GM10248 (cell line): ENCODE results near the gene PRIMA1.

Source experiments
- CTCF ChIA-PET: fragments of 300-600 bp; sonication (Branson Sonifier 250); formaldehyde crosslinking; extraction: SDS; loops from one replicate; lab custom pipeline; 2021; ENCODE audit warnings: antibody characterized with exemption; lab: Yijun Ruan, JAX
- POLR2A ChIA-PET: fragments of 350-650 bp; sonication (Branson Sonifier 250); formaldehyde crosslinking; extraction: SDS; loops from one replicate; lab custom pipeline; 2020; ENCODE audit warnings: antibody characterized with exemption; lab: Yijun Ruan, JAX
- DNase-seq: peaks from one replicate; pipeline ENCODE4 v3.0.0; 2012; ENCODE audit errors: extremely low spot score
- TF ChIP-seq, protein P1 (sequence below): IDR thresholded peaks from 2 replicates; pipeline ENCODE4 v1.5.1; 2012; ENCODE audit warnings: mild to moderate bottlenecking, low read depth; ENCODE audit errors: extremely low read depth, missing control alignments, control extremely low read depth

Gene PRIMA1

DNA sequence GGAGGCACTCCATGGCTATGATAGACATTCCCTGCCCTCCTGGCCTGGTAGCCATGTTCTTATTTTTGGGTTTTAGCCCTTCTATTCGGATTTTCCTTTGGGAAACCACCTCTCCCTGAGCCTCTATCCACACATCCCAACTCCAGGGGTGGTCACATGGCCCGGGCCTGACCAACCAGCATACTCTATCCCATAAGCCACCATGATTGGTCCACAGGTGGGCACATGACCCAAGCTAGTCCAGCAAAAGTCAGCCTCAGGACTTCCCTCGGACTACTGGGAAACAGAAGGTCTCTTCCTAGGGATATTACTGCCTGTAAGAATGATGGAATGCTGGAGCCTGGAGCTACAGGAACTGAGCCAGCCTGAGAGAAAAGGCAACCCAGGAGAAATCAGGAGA, 12.5 kb downstream of the PRIMA1 start:
- ChIA-PET POLR2A (no interaction called here), CTCF (no interaction called here)
- TF ChIP-seq, protein P1, sequence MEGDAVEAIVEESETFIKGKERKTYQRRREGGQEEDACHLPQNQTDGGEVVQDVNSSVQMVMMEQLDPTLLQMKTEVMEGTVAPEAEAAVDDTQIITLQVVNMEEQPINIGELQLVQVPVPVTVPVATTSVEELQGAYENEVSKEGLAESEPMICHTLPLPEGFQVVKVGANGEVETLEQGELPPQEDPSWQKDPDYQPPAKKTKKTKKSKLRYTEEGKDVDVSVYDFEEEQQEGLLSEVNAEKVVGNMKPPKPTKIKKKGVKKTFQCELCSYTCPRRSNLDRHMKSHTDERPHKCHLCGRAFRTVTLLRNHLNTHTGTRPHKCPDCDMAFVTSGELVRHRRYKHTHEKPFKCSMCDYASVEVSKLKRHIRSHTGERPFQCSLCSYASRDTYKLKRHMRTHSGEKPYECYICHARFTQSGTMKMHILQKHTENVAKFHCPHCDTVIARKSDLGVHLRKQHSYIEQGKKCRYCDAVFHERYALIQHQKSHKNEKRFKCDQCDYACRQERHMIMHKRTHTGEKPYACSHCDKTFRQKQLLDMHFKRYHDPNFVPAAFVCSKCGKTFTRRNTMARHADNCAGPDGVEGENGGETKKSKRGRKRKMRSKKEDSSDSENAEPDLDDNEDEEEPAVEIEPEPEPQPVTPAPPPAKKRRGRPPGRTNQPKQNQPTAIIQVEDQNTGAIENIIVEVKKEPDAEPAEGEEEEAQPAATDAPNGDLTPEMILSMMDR = no peak
- no peak for DNase-seq

DNA sequence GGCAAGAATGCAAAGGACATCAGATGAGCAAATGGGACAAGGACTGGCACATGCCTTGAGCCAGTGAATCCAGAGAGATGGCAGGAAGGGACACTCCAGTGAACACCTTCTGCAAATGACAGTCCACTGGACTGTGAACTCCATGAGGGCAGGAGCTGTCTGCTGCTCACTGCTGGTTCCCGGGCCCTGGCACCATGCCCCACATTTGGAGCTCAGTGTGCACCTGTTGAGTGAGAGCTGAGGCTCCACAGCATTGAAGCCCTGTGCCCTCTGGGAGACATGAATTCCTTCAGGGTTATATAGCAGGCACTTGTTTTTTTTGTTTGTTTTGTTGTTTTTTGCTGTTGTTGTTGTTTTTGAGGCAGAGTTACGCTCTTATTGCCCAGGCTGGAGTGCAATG, 13.1 kb downstream of the PRIMA1 start:
- TF ChIP-seq, protein P1 = no peak
- ChIA-PET POLR2A (no interaction called here), CTCF (no interaction called here)
- DNase-seq = no peak

DNA sequence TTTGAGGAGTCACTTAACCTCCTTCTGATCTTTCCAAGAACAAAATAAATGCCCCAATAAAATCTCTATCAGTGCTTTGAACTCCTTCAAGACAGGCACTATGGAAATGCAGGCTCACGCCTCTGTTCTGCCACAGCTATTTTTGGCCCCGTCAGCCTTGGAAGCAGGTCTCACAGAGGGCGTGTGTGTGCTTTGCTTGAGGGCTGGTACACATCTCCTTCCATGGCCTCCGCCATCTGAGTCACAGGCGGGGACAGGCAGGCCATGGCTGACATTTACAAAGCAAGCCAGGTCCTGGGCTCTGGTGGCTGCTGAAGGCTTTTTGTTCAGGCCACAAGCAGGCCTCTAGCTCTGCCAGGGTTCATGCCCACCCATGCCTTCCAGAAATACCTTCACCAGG, 16.0 kb downstream of the PRIMA1 start:
- POLR2A ChIA-PET = no interaction called here
- CTCF ChIA-PET = interaction anchor here (1.2 to 1.4 kb wide), 3 partner anchors 10 to 24 kb away, joined by 3 read pairs; no protein-coding TSS in a partner anchor
- TF ChIP-seq, protein P1 = no peak
- DNase-seq = no peak

DNA sequence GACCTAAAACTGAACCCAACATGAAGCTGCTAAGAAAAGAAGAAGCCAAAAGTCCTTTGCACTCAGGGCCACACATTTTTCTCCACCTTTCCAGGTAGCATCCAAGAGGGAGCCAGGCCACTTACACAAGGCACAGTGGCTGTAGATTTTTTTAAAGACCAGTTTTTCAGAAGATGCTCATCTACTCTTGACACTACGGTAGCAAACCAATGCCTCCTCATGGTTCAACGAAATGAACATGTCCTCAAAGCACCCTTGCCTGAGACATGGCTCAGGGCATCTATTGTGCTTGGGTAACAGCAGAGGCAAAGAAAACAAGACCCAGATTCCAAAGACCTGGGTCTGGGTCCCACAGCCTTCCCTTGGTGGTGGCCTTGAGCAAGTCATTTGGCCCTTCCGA, 22.3 kb downstream of the PRIMA1 start:
- POLR2A ChIA-PET = no interaction called here

DNA sequence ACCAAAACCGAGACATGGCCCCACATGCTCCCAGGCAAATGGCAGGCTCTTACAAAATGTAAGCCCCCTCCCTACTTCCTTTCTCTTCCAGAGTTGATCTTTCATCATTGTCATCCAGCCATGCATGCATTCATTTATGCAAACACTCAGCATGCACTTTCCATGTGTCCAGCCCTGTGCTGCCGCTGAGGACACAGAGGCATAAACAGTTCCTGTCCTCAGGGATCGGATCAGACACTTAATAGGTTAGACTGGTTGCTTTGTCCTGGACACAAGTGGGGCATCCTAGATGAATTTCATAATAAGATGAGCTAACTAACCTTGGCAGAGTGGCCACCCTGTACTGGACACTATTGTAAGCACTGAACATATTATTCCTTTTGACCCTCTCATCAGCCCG, 23.1 kb downstream of the PRIMA1 start:
- DNase-seq = no peak
- TF ChIP-seq, protein P1 = no peak
- ChIA-PET POLR2A (no interaction called here), CTCF (no interaction called here)

More for the DNA sequence above, 22.3 kb downstream of the PRIMA1 start:
- CTCF ChIA-PET = no interaction called here
- no peak for DNase-seq
- TF ChIP-seq, protein P1 = no peak

DNA sequence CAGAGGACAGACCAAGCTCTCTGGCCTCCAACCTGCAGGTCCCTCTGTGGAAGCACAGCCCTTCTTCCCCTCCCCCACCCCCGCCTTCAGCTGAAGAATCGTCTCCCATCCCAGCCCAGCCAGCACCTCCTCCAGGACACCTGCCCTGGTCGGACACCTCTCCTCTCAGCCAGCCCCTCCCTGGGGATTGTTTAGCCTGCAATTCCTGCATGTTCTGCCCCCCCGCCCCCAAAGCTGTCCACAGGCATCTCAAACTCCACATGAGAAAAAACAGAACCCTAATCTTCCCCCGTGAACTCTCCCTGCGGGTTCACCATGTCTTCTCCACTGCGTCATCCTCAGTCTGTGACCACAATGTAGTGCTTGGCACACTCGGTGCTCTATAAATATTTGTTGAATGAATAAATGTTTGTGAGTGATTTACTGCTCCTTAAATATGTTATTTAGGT, 24.1 kb downstream of the PRIMA1 start:
- CTCF ChIA-PET = no interaction called here
- POLR2A ChIA-PET = no interaction called here
- TF ChIP-seq, protein P1 = no peak
- no peak for DNase-seq

DNA sequence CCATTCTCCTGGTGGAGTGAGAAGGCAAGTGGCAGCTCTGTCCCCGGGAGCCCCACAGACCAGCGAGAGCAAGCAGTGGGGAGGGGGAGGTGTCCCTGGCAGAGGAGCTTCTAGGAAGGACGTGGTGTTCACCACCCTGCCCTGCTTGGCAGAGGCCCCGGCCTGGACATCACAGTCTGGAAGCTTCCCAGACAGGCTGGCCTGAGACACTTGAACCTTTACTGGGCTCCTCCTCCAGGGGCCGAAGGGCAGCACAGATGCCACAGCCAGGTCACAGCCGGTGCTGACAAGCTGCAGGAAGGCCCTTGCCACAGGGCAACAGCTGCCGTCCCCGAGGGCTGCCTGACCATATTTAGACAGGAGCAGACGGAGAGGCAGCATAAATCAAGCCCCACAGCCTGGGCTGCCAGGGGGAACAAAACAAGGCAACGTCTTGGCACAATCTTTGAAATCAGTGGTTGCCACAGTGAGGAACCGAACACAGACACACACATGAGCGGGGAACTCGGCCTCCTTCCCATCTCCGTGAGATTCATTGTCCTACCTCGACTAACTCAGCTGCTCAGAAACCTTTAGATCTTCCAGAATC, 28.5 kb downstream of the PRIMA1 start:
- no peak for DNase-seq
- TF ChIP-seq, protein P1 = no peak
- ChIA-PET CTCF (no interaction called here), POLR2A (no interaction called here)
